Measurements from ENCODE around the gene CES5A. TPM values are rescaled to one million over a fixed set of nuclear protein-coding genes. Genes with fewer than 3 reads are reported as not detected.
"Not testable (repeated sequence)": the region's sequence is repeated elsewhere in the genome, so short reads cannot be mapped to it uniquely, and the experiment has no call there.

Gene CES5A, protein sequence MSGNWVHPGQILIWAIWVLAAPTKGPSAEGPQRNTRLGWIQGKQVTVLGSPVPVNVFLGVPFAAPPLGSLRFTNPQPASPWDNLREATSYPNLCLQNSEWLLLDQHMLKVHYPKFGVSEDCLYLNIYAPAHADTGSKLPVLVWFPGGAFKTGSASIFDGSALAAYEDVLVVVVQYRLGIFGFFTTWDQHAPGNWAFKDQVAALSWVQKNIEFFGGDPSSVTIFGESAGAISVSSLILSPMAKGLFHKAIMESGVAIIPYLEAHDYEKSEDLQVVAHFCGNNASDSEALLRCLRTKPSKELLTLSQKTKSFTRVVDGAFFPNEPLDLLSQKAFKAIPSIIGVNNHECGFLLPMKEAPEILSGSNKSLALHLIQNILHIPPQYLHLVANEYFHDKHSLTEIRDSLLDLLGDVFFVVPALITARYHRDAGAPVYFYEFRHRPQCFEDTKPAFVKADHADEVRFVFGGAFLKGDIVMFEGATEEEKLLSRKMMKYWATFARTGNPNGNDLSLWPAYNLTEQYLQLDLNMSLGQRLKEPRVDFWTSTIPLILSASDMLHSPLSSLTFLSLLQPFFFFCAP
- under 1 TPM in 1 of 5 donors, not detected in 4; 0.09 TPM for polyA plus RNA-seq (ENCODE audit: insufficient read depth in 1 of 5, insufficient read length in 5 of 5, low replicate concordance in 1 of 5)
- long read RNA-seq, donor 1: 0 reads
- long read RNA-seq, donor 2: 0 reads
- long read RNA-seq, donor 3: 0 reads
- long read RNA-seq, donor 4: 0 reads
- long read RNA-seq, donor 5: 0 reads
- long read RNA-seq, donor 6: 0 reads
- long read RNA-seq, donor 7: 0 reads
- long read RNA-seq, donor 8: 0 reads

GRCh38 chr16:55875273-55875672, at the start of gene CES5A:
Gene CES5A, minus strand, starts transcription at chr16:55875373. Its CDS starts 152 bp downstream, at chr16:55875221.
- DNase-seq: no peak

GRCh38 chr16:55922662-55923061, 47.5 kb upstream of the CES5A start:
- no peak for DNase-seq

DNA sequence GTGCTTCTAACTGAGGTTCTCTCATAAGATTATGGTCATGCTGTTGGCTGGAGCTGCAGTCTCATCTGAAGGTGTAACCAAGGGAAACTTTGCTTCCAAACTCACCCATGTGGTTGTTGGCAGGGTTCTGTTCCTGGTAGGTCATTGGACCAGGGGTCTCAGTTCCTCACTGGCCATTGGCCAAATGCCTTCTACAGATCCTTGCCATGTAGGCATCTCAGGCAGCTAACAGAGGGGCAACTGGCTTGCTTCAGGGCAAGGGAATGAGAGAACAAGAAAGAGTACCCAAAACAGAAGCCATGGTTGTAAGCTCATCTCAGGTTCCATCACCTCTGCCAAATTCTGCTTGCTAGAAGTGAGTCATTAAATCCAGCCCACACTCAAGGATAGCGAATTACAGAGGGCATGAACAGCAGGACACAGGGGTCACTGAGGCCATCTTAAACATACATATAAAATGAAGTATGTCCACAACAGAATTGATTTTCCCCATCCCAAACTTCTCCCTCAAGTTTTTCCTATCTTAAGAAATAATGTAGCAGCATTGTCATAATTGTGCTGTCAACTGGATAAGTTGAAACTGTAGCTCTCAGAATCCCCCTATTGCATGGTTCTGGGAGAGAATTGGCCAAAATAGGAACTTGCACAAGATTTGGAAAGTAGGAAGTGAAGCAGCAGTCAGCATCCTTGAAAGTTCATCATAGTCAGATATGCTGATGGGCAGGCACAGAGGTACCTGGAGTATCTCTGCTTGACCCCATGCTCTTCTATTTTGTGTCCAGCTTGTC, 42.4 kb upstream of the CES5A start:
- DNase-seq: no peak

GRCh38 chr16:55915096-55915827, 40.1 kb upstream of the CES5A start:
- DNase-seq: no peak

DNA sequence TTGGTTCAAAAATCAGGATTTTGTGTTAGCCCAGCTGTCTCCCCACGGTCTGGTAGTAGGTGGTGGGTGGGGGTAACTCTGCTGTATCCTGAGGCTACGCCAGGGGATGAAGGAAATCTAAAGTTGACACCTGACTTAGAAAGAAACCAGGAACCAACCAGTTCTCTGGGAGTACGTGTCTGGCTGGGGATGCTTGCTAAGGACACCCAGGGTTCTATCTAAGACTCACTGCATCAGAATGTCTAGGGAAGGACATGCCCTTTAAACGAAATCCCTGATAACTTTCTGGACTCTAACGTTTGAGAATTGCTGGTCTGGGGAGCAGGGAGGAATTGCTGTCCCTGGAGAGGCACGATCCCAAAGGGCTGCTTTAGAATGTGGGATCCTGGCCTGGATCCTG, 39.2 kb upstream of the CES5A start:
- DNase-seq: no peak

- no peak for DNase-seq
Measured at GRCh38 chr16:55913716-55914115, 38.5 kb upstream of the CES5A start.

- DNase-seq: not testable (repeated sequence)
Measured at GRCh38 chr16:55913121-55913520, 37.9 kb upstream of the CES5A start.

- no peak for DNase-seq
Measured at GRCh38 chr16:55912022-55912421, 36.8 kb upstream of the CES5A start.

GRCh38 chr16:55911616-55912015, 36.4 kb upstream of the CES5A start:
- no peak for DNase-seq

- DNase-seq: no peak
Measured at GRCh38 chr16:55909876-55910275, 34.7 kb upstream of the CES5A start.

DNA sequence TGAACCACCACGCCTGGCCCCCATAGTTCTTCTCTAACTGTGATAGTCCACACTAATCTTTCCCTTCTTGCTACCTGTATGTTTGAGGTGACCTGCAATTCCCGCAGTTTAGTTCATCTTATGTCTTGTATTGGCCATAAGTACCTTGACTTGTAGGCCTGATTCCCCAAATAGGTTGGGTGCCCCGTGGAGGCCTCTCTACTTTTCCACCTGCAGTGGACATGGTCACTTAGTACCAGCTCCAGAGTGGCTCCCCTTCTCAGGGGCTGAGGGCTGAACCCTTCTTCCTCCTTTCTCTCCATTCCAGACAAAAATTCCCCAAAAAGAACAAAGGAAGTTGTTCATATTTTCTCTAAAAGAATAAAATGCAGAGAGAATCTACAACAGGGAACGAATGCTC, 33.5 kb upstream of the CES5A start:
- no peak for DNase-seq

- DNase-seq: no peak
Measured at GRCh38 chr16:55907661-55908060, 32.5 kb upstream of the CES5A start.

DNA sequence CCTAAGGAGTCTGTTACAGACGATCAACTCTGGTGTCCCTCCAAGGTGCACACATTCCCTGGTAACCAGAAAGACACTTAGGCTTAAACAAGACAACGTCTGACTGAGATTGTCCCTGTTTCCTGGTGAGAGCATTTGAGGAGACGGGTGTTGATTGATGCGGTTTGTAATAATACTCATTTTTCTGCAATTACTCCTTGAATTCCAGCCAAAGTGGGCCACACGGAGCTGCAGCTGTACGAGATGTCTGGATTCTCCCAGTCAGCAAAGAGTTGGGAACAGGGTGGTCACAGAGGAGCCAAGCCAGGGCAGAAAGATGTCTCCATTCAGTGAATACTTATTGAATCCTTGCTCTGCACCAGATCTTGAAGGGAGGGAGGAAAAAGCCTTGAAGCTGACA, 30.9 kb upstream of the CES5A start:
- DNase-seq: no peak

GRCh38 chr16:55905651-55906050, 30.5 kb upstream of the CES5A start:
- no peak for DNase-seq

DNA sequence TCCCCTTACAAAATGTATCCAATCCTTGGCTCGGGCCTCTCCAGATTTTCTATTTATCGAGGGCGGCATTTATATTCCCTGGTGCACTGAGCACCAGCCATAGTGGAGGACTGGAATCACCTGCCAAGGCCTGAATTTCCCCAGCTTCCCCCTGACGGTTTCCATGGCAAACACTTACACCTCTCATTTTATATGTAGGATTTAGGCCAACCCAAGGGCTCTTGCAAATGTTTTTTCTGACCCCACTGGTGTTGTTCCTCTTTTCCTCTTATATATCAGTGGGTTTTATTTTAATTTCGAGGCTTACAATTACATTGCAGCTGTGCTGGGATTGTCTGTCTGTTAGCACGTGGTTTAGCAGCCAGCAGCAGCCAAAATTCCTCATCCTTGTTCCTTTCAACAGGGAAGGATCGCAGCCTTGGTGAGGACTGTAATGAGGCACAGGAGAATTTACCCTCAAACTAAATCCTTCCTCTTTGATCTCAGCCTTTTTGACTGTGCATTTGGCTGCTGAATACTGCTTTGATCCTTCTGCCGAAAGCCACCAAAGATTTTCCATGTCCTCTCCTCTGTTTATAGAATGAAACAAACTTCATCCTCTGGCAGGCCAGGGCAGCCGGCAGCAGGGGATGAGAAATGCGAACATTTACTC, 26.5 kb upstream of the CES5A start:
- no peak for DNase-seq

GRCh38 chr16:55900616-55901393, 25.6 kb upstream of the CES5A start:
- no peak for DNase-seq

DNA sequence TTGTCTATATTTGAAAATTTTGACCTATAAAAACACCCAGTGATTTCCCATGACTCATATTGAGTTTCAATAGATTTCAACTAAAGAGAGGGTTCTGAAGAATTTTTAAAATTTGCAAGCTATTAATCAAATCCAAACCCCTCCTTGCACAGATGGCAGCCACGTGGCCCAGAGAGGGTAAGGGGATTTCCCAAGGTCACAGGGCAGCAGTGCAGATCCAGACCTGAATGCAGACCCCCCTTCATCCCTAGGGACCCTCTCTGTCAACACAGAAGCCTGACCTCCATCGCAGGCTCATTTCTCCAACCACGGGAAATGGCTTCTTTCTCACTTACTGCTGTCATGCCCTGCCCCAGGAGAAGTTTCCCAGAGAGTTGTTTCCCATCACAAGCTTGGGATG, 24.7 kb upstream of the CES5A start:
- no peak for DNase-seq

DNA sequence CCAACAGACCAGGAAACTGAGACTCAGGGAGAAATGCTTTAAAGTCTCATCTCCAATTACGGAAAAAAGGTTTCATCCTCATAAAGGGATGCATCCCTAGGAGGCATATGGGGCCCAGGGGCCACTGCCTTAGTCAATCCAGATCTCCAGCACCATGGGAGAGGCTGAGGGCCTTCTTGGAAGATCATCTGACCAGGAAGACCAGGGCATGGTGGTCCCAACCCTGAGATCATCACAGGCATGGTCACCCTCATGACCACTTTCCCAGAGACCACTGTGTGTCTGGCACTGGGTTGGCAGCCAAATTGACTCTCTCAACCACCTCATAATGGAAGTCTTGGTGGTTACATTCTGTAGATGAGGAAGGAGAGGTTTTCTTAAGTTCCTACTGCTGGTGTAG, 23.4 kb upstream of the CES5A start:
- DNase-seq: no peak

- DNase-seq: no peak
Measured at GRCh38 chr16:55892821-55893220, 17.6 kb upstream of the CES5A start.

DNA sequence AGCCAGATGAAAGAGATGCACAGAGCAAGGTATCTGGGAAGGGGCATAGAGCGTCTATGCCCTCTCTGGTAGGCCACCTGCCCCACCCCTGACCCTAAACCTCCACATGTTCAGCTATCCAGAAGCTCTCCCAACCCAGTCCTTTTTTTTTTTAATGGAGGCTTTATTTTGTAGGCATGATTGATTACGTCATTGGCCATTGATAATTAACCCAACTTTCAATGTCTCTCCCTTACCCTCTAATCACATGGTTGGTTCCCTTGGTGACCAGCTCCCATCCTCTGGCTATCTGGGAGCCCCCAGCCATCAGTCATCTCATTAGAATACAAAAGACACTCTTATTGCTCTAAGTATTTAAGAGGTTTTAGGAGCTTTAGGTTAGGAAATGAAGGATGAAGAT, 14.3 kb upstream of the CES5A start:
- no peak for DNase-seq

All from right lung (tissue), 10 donors.